ENCODE data around the gene RASAL2.

DNA sequence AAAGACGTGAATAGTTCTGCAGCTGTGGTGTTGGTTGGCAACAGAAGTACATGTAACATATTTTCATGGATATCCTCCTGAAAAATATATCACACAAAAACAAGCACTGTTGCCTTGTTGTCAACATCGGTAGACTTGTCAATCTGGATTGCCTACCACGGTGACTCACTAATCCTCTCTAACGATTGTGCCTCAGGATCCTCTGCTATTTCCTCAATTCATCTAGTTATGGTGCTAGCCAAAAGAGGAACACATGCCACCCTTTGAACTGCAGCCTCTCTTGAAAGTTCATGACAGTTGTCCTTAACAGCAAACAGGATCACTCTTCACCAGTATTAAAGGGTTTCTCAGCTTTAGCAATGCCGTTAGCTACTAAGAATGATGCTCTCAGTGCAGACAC is 25.7 kb downstream of the RASAL2 start:
- TF ChIP-seq, protein P1, sequence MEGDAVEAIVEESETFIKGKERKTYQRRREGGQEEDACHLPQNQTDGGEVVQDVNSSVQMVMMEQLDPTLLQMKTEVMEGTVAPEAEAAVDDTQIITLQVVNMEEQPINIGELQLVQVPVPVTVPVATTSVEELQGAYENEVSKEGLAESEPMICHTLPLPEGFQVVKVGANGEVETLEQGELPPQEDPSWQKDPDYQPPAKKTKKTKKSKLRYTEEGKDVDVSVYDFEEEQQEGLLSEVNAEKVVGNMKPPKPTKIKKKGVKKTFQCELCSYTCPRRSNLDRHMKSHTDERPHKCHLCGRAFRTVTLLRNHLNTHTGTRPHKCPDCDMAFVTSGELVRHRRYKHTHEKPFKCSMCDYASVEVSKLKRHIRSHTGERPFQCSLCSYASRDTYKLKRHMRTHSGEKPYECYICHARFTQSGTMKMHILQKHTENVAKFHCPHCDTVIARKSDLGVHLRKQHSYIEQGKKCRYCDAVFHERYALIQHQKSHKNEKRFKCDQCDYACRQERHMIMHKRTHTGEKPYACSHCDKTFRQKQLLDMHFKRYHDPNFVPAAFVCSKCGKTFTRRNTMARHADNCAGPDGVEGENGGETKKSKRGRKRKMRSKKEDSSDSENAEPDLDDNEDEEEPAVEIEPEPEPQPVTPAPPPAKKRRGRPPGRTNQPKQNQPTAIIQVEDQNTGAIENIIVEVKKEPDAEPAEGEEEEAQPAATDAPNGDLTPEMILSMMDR (IDR thresholded peaks at IDR 0.05) = no peak
- no peak for TF ChIP-seq POLR2A (IDR thresholded peaks at IDR 0.05)
